Measurements from ENCODE around the gene SVBP. TPM values are rescaled to one million over a fixed set of nuclear protein-coding genes. Genes with fewer than 3 reads are reported as not detected.

The SVBP gene
- total RNA-seq, 1 experiment from 2014 or later, result 41.3 TPM

DNA sequence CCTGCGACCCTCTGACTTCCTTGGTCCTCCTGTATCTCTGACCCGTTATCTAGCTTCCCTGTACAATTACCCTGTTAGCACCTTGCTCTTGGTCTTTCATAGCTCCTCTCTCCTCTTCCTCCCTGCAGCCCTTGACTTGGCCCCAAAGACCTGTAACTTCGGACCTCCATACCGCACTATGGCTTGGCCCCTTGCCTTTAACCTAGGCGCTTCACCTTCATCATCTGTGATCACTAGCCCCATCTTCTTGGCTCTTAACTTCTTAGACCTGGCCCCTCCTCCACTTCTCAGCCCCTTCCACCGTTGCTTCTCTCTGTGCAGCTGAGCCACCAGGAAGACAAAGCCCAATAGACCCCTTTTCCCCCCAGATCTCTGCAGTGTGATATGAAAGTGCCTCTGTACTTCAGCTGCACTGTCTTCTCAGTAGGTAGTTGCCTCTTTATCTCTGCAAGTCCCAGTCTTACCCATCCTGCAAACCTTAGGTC, 30.0 kb upstream of the SVBP start:
- H3K9me3 Mint-ChIP-seq, result peaks cover 0 to 3% of the 10 kb centered on the region in 2 experiments; a peak in 3 of 5 replicates
- H3K27me3 ChIP-seq (ENCODE audit: insufficient read depth, low read length), result no peaks in the 10 kb centered on the region
- H3K79me2 ChIP-seq (ENCODE audit: insufficient read depth, low read length), result no peaks in the 10 kb centered on the region; the same call in 1 of the 2 replicates
- no peak overlapping the region for H3K23ac ChIP-seq (ENCODE audit: insufficient read length, low read depth, low read length)
- no peaks in the 10 kb centered on the region for H3K27me3 Mint-ChIP-seq (ENCODE audit: low read depth)
- H3K9me3 ChIP-seq (ENCODE audit: control insufficient read depth, low read depth, low read length), result no peaks in the 10 kb centered on the region
- peak overlapping the region; percentile 93 to 94 for H3K4me3 Mint-ChIP-seq
- H2BK120ac ChIP-seq (ENCODE audit: low read depth, low read length, poor library complexity, severe bottlenecking), result no peak overlapping the region
- H3K4me1 Mint-ChIP-seq, result peaks cover 20 to 25% of the 10 kb centered on the region in 2 experiments
- H3K23me2 ChIP-seq (ENCODE audit: insufficient read length, low read depth, low read length, poor library complexity, severe bottlenecking), result peaks cover 6% of the 10 kb centered on the region
- TF ChIP-seq, protein P1, sequence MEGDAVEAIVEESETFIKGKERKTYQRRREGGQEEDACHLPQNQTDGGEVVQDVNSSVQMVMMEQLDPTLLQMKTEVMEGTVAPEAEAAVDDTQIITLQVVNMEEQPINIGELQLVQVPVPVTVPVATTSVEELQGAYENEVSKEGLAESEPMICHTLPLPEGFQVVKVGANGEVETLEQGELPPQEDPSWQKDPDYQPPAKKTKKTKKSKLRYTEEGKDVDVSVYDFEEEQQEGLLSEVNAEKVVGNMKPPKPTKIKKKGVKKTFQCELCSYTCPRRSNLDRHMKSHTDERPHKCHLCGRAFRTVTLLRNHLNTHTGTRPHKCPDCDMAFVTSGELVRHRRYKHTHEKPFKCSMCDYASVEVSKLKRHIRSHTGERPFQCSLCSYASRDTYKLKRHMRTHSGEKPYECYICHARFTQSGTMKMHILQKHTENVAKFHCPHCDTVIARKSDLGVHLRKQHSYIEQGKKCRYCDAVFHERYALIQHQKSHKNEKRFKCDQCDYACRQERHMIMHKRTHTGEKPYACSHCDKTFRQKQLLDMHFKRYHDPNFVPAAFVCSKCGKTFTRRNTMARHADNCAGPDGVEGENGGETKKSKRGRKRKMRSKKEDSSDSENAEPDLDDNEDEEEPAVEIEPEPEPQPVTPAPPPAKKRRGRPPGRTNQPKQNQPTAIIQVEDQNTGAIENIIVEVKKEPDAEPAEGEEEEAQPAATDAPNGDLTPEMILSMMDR (conservative IDR thresholded peaks at IDR 0.05), result no peak
- H4K8ac ChIP-seq (replicated peaks; ENCODE audit: insufficient read length, low read depth, low read length), result no peak overlapping the region
- H4K5ac ChIP-seq (ENCODE audit: insufficient read length, low read depth, low read length), result no peak overlapping the region
- no peak overlapping the region for H3K27ac ChIP-seq (ENCODE audit: insufficient read length, low read depth, low read length)
- H2AFZ ChIP-seq (ENCODE audit: low read length), result no peak overlapping the region
- no peak overlapping the region for H3K18ac ChIP-seq (ENCODE audit: insufficient read length, low read depth, low read length)
- H3K36me3 Mint-ChIP-seq (ENCODE audit: insufficient read depth in 1 of 3, low read depth in 3 of 3), result peaks cover 34 to 52% (median 36%) of the 10 kb centered on the region in 3 experiments
- H2BK12ac ChIP-seq (ENCODE audit: insufficient read length, low read depth, low read length), result no peak overlapping the region
- peaks cover 4% of the 10 kb centered on the region for H3K79me1 ChIP-seq (ENCODE audit: insufficient read depth, low read depth, low read length, poor library complexity, severe bottlenecking)
- H3T11ph ChIP-seq (ENCODE audit: low read length), result no peak overlapping the region
- no peak overlapping the region for H3K14ac ChIP-seq (ENCODE audit: insufficient read depth, low read length)
- no peak overlapping the region for H2AK5ac ChIP-seq (ENCODE audit: insufficient read length, low read length)
- no peak overlapping the region for H2BK5ac ChIP-seq (ENCODE audit: insufficient read length, low read length)
- no CpG with 5 or more reads among the region's 6 CpGs for WGBS (ENCODE audit: extremely low coverage, insufficient read length, low lambda C conversion rate)
- no peak overlapping the region for H4K91ac ChIP-seq (ENCODE audit: insufficient read length, low read depth, low read length)
- H2BK15ac ChIP-seq (ENCODE audit: low read depth, low read length), result no peak overlapping the region
- peak overlapping the region; percentile 86 for H3K4me2 ChIP-seq (ENCODE audit: insufficient read depth, insufficient read length, low read length)
- no peaks in the 10 kb centered on the region for H4K20me1 ChIP-seq (ENCODE audit: control insufficient read depth, insufficient read depth, insufficient read length)
- H3K56ac ChIP-seq (ENCODE audit: insufficient read length, low read depth, low read length), result no peak overlapping the region
- peak overlapping the region; percentile 67 for H3K9ac ChIP-seq (ENCODE audit: extremely low read depth, insufficient read length, low read length)
- H3K4me1 ChIP-seq (ENCODE audit: insufficient read depth, low read length), result peaks cover 2% of the 10 kb centered on the region; the same call in 1 of the 2 replicates
- H3K4ac ChIP-seq (ENCODE audit: low read depth, low read length), result no peak overlapping the region
- H2BK20ac ChIP-seq (ENCODE audit: low read depth, low read length, poor library complexity, severe bottlenecking), result no peak overlapping the region
- no peak for DNase-seq
- H3K27ac Mint-ChIP-seq, result peak overlapping the region; percentile 9 to 63 (median 33)
